OCI-LY7 (cell line): ENCODE results near the gene KPTN. TPM values are rescaled to one million over a fixed set of nuclear protein-coding genes. Genes with fewer than 3 reads are reported as not detected.
A peak's percentile ranks its signal among the peaks of the same experiment; 100 is the strongest.

Experiments used
- BruUV-seq: library from RNA; stranded (reverse); fragments of 400-500 nt; replicated peaks from 2 replicates; lab custom pipeline; 2021; lab: Mats Ljungman, UMichigan
- CTCF ChIA-PET: fragments of 300-600 bp; sonication (Branson Sonifier 250); formaldehyde crosslinking; loops from one replicate; lab custom pipeline; 2022; ENCODE audit warnings: antibody characterized with exemption; ENCODE audit not compliant: unreplicated experiment; lab: Charles Lee
- POLR2A ChIA-PET: fragments of 300-600 bp; sonication (Branson Sonifier 250); formaldehyde crosslinking; loops from one replicate; lab custom pipeline; 2022; ENCODE audit warnings: antibody characterized with exemption; lab: Charles Lee
- DNase-seq: peaks from one replicate; pipeline ENCODE4 v3.0.0-alpha.2; 2015; ENCODE audit warnings: low spot score
- H2AFZ ChIP-seq: fragments of 200-600 bp; sonication (generic), shearing (Covaris generic); 2 replicates; pipeline ENCODE4 v1.6.1; 2014; ENCODE audit warnings: mild to moderate bottlenecking, antibody characterized with exemption, low read length, moderate library complexity
- H3K27ac ChIP-seq: fragments of 200-600 bp; sonication (generic); 2 replicates; pipeline ENCODE4 v1.5.1; 2014; ENCODE audit warnings: mixed run types, low read depth, mild to moderate bottlenecking, moderate library complexity, low read length, inconsistent platforms; ENCODE audit not compliant: poor library complexity, severe bottlenecking
- H3K36me3 ChIP-seq: fragments of 200-600 bp; sonication (generic); 2 replicates; pipeline ENCODE4 v1.6.1; 2014; ENCODE audit warnings: mild to moderate bottlenecking, antibody characterized with exemption, low read length, moderate library complexity, mixed read lengths; ENCODE audit not compliant: insufficient read depth
- H3K4me1 ChIP-seq: fragments of 200-600 bp; sonication (generic); 2 replicates; pipeline ENCODE4 v1.5.1; 2014; ENCODE audit warnings: mild to moderate bottlenecking, low read length; ENCODE audit not compliant: insufficient read depth, poor library complexity, severe bottlenecking
- H3K4me2 ChIP-seq: fragments of 200-600 bp; sonication (generic); 2 replicates; pipeline ENCODE4 v1.6.1; 2014; ENCODE audit warnings: mild to moderate bottlenecking, low read length
- H3K4me3 ChIP-seq: fragments of 200-600 bp; sonication (generic); 2 replicates; pipeline ENCODE4 v1.5.1; 2014; ENCODE audit warnings: mild to moderate bottlenecking, low read depth, low read length; ENCODE audit not compliant: poor library complexity, severe bottlenecking
- H3K79me2 ChIP-seq: fragments of 200-600 bp; sonication (generic); 2 replicates; pipeline ENCODE4 v1.6.1; 2016; ENCODE audit warnings: low read depth, mild to moderate bottlenecking, low read length, moderate library complexity, mixed read lengths; ENCODE audit not compliant: insufficient read depth
- H3K9me2 ChIP-seq: fragments of 200-600 bp; sonication (generic); 2 replicates; pipeline ENCODE4 v1.6.1; 2016; ENCODE audit warnings: mild to moderate bottlenecking, low read length, mixed read lengths; ENCODE audit not compliant: insufficient read depth
- H3K9me3 ChIP-seq: fragments of 200-600 bp; sonication (generic); 2 replicates; pipeline ENCODE4 v1.6.1; 2014; ENCODE audit warnings: mild to moderate bottlenecking, mixed run types, low read length, mixed read lengths
- H4K20me1 ChIP-seq: fragments of 200-600 bp; sonication (generic); 2 replicates; pipeline ENCODE4 v1.6.1; 2014; ENCODE audit warnings: mild to moderate bottlenecking, antibody characterized with exemption, low read length, moderate library complexity, mixed read lengths; ENCODE audit not compliant: insufficient read depth
- CTCF ChIP-seq: fragments of 200-600 bp; sonication (generic); conservative IDR thresholded peaks from 2 replicates; pipeline ENCODE4 v1.5.1; 2014; ENCODE audit warnings: mild to moderate bottlenecking, antibody characterized with exemption, low read length, moderate library complexity, mixed read lengths
- EZH2phosphoT487 ChIP-seq: fragments of 200-600 bp; sonication (generic); IDR thresholded peaks from 2 replicates; pipeline ENCODE4 v1.6.1; 2018; ENCODE audit warnings: low read depth, borderline replicate concordance, mild to moderate bottlenecking, mixed run types, antibody characterized with exemption, low read length, moderate library complexity, mixed read lengths
- intact Hi-C: fragments of 100-400 bp; cut with micrococcal nuclease; formaldehyde crosslinking; loops from one replicate; pipeline ENCODE4 v1.10.0; 2022; ENCODE audit not compliant: unreplicated experiment
- total RNA-seq, 2 experiments: library from RNA; depleted of rRNA in 1 of 2; stranded (reverse); fragments of >200 nt in 1 of 2; shearing (Covaris generic) in 1 of 2; gene quantifications; 2 replicates each; pipeline ENCODE4 v1.2.3, GENCODE V29; 2014 to 2022

The KPTN gene
- total RNA-seq, 2 experiments from 2014 or later = 13.6 to 14.0 TPM

GRCh38 chr19:47443331-47443730, 40.7 kb downstream of the KPTN start:
- BruUV-seq = no TSS peak
- POLR2A ChIA-PET = no interaction called here
- H3K9me3 ChIP-seq = no peaks in the 10 kb centered on the region

GRCh38 chr19:47438793-47439220, 45.2 kb downstream of the KPTN start:
- Histone ChIP-seq H3K9me3 (no peaks in the 10 kb centered on the region), H3K4me1 (no peaks in the 10 kb centered on the region), H3K4me3 (no peak overlapping the region), H3K36me3 (no peaks in the 10 kb centered on the region), H3K79me2 (no peaks in the 10 kb centered on the region), H3K27ac (no peak overlapping the region), H3K4me2 (peak overlapping the region; percentile 23; the same call in 1 of the 2 replicates), H3K9me2 (no peaks in the 10 kb centered on the region), H4K20me1 (no peaks in the 10 kb centered on the region), H2AFZ (no peak overlapping the region)
- CTCF ChIA-PET = no interaction called here
- TF ChIP-seq EZH2phosphoT487 = no peak
- no peak for TF ChIP-seq CTCF
- no TSS peak for BruUV-seq
- intact Hi-C loops = no loop called here
- DNase-seq = peak; percentile 27
- POLR2A ChIA-PET = interaction anchor here (0.7 kb wide), 1 partner anchor 115 kb away, joined by 3 read pairs; no protein-coding TSS in a partner anchor

More at GRCh38 chr19:47443331-47443730, 40.7 kb downstream of the KPTN start:
- peaks cover 8% of the 10 kb centered on the region for H3K4me1 ChIP-seq
- no peak for DNase-seq
- intact Hi-C loops = no loop called here
- H3K4me2 ChIP-seq = no peak overlapping the region
- H4K20me1 ChIP-seq = no peaks in the 10 kb centered on the region
- no peak overlapping the region for H3K4me3 ChIP-seq
- TF ChIP-seq EZH2phosphoT487 = no peak
- TF ChIP-seq CTCF = no peak
- no peaks in the 10 kb centered on the region for H3K79me2 ChIP-seq
- no peaks in the 10 kb centered on the region for H3K36me3 ChIP-seq
- no peaks in the 10 kb centered on the region for H3K9me2 ChIP-seq
- H2AFZ ChIP-seq = no peak overlapping the region
- H3K27ac ChIP-seq = no peak overlapping the region
- CTCF ChIA-PET = no interaction called here

DNA sequence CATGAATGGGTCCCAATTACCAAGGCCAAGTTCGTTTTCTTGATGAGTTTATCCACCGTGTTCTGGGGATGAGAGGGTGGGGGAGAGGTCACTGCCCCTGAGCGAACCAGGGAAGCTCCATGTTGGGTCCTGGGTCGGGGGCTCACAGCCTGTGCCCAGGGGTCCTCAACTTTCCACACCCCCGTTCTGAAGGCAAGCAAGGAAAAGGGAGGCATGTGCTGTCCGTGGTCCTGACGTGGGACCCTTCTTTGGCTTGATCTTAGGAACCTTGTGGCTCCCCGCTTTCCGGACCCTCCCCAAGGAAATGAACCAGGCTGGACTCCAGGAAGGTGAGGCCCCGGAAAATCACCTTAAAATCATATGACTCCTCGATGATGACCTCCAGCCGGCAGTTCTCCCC, 46.5 kb downstream of the KPTN start:
- Histone ChIP-seq H3K9me2 (no peaks in the 10 kb centered on the region), H3K4me1 (peaks cover 10% of the 10 kb centered on the region), H3K27ac (no peak overlapping the region), H2AFZ (no peak overlapping the region), H3K36me3 (no peaks in the 10 kb centered on the region), H3K9me3 (no peaks in the 10 kb centered on the region), H3K4me2 (no peak overlapping the region), H3K79me2 (no peaks in the 10 kb centered on the region), H3K4me3 (no peak overlapping the region), H4K20me1 (no peaks in the 10 kb centered on the region)
- DNase-seq = no peak
- ChIA-PET CTCF (no interaction called here), POLR2A (no interaction called here)
- BruUV-seq = no TSS peak
- intact Hi-C loops = loop anchor here (2.0 kb wide), 2 partner anchors 47 to 77 kb away; partner anchors contain the start of genes KPTN and NAPA
- no peak for TF ChIP-seq CTCF
- TF ChIP-seq EZH2phosphoT487 = no peak
